HG02852 (cell line): Measurements from ENCODE around the gene LAMB1.

Experiments used
- ATAC-seq: cut with Tn5 transposase; IDR thresholded peaks from one replicate; pipeline ENCODE4 v1.9.1; 2021; ENCODE audit warnings: mild to moderate bottlenecking, moderate library complexity; ENCODE audit not compliant: unreplicated experiment

LAMB1 gene

GRCh38 chr7:108018668-108019067 lies 15.7 kb upstream of the LAMB1 start:
- ATAC-seq: no peak

GRCh38 chr7:108017776-108018151 lies 14.8 kb upstream of the LAMB1 start:
- no peak for ATAC-seq

- no peak for ATAC-seq
These were observed 14.1 kb upstream of the LAMB1 start for GRCh38 chr7:108016841-108017775.

GRCh38 chr7:108015740-108016139 lies 12.8 kb upstream of the LAMB1 start:
- ATAC-seq: no peak

GRCh38 chr7:108014747-108015682 lies 12.1 kb upstream of the LAMB1 start:
- no peak for ATAC-seq

GRCh38 chr7:108014215-108014614 lies 11.3 kb upstream of the LAMB1 start:
- ATAC-seq: no peak

GRCh38 chr7:108012499-108013430 lies 9.8 kb upstream of the LAMB1 start:
- no peak for ATAC-seq

GRCh38 chr7:108010377-108010776 lies 7.4 kb upstream of the LAMB1 start:
- no peak for ATAC-seq

GRCh38 chr7:108009873-108010272 lies 6.9 kb upstream of the LAMB1 start:
- no peak for ATAC-seq

GRCh38 chr7:108008827-108009226 lies 5.9 kb upstream of the LAMB1 start:
- no peak for ATAC-seq

GRCh38 chr7:108008240-108008639 lies 5.3 kb upstream of the LAMB1 start:
- no peak for ATAC-seq

- no peak for ATAC-seq
These were observed 4.8 kb upstream of the LAMB1 start for GRCh38 chr7:108007762-108008161.

- ATAC-seq: no peak
These were observed 4.3 kb upstream of the LAMB1 start for GRCh38 chr7:108007261-108007660.

- ATAC-seq: no peak
These were observed 1.5 kb upstream of the LAMB1 start for GRCh38 chr7:108004220-108005142.

- ATAC-seq: no peak
These were observed 606 bp upstream of the LAMB1 start for GRCh38 chr7:108003599-108003935.

GRCh38 chr7:108001764-108002725 lies 916 bp downstream of the LAMB1 start:
- ATAC-seq: no peak

GRCh38 chr7:108000875-108001763 lies 1.8 kb downstream of the LAMB1 start:
- ATAC-seq: no peak
